ENCODE results near the gene SMG1. TPM values are rescaled to one million over a fixed set of nuclear protein-coding genes. Genes with fewer than 3 reads are reported as not detected.

Gene SMG1
- total RNA-seq, 1 donor from 2014 or later = 37.9 TPM

Other genes with a start within 250 kb of the SMG1 start
- gene RPS15A, start 136.1 kb downstream of the SMG1 start, total RNA-seq = 750 TPM
- 27.2 TPM for gene ARL6IP1, start 124.9 kb downstream of the SMG1 start, total RNA-seq
- gene TMC7, start 57.5 kb upstream of the SMG1 start, total RNA-seq = 1.3 TPM
- gene COQ7, start 141.2 kb upstream of the SMG1 start, total RNA-seq = 40.4 TPM
- gene ITPRIPL2, start 187.6 kb upstream of the SMG1 start, total RNA-seq = 15.3 TPM
- 0.54 TPM for gene SYT17, start 241.8 kb upstream of the SMG1 start, total RNA-seq